Stomach (tissue), 9 donors: ENCODE results near the gene TNS2. TPM values are rescaled to one million over a fixed set of nuclear protein-coding genes. Genes with fewer than 3 reads are reported as not detected.

Source experiments
- DNase-seq, 2 donors: peaks; one replicate each; pipeline versions ENCODE4 v3.0.0 to v3.0.0-alpha.2; 2013 to 2019
- H3K27ac ChIP-seq, 5 donors: fragments of 200-600 bp in 4 of 5; sonication (generic) in 4 of 5; one replicate each; pipeline ENCODE4 v1.5.1; 2013 to 2019; ENCODE audit warnings: mild to moderate bottlenecking in 1 of 5, moderate library complexity in 1 of 5
- H3K27me3 ChIP-seq, 3 donors: fragments of 200-600 bp; sonication (generic); one replicate each; pipeline ENCODE4 v1.5.1; 2017 to 2019; ENCODE audit warnings: mixed run types in 1 of 3
- H3K36me3 ChIP-seq, 4 donors: fragments of 200-600 bp; sonication (generic); 1 replicate in 3 of 4; 2 replicates in 1 of 4; pipeline ENCODE4 v1.5.1; 2016 to 2019
- H3K4me1 ChIP-seq, 4 donors: fragments of 200-600 bp; sonication (generic); one replicate each; pipeline ENCODE4 v1.5.1; 2016 to 2019
- H3K4me3 ChIP-seq, 4 donors: fragments of 200-600 bp; sonication (generic) in 3 of 4; one replicate each; pipeline ENCODE4 v1.5.1; 2016 to 2019; ENCODE audit warnings: mild to moderate bottlenecking in 1 of 4
- H3K9me3 ChIP-seq, 4 donors: fragments of 200-600 bp; sonication (generic); one replicate each; pipeline ENCODE4 v1.5.1; 2016 to 2019
- EP300 ChIP-seq: sonication (generic); formaldehyde crosslinking; IDR thresholded peaks from one replicate; pipeline ENCODE4 v1.6.1; 2017; ENCODE audit warnings: antibody characterized with exemption
- POLR2A ChIP-seq, 4 donors: fragments of 450-650 bp; IDR thresholded peaks; one replicate each; pipeline ENCODE4 v1.6.1; 2016; ENCODE audit warnings: antibody characterized with exemption in 4 of 4, control low read depth in 2 of 4, mild to moderate bottlenecking in 1 of 4, moderate library complexity in 1 of 4
- POLR2AphosphoS5 ChIP-seq, 3 donors: sonication (generic); formaldehyde crosslinking; IDR thresholded peaks; one replicate each; pipeline ENCODE4 v1.6.1; 2016; ENCODE audit warnings: antibody characterized with exemption in 3 of 3
- WGBS, 5 donors: extraction: QIAGEN DNeasy Blood & Tissue Kit in 3 of 5; methylation state at CpG; one replicate each; pipeline versions ENCODE4 v1.1.5 to v1.1.7; 2013 to 2018; 5-methylcytosine and 5-hydroxymethylcytosine counted together
- intact Hi-C: fragments of 100-400 bp; cut with DNase I; formaldehyde crosslinking; loops from one replicate; pipeline ENCODE4 v1.15.1; 2023; ENCODE audit warnings: low total_unique reads
- polyA plus RNA-seq, 3 donors: library from polyadenylated mRNA; stranded (reverse); fragments of 200-250 nt; gene quantifications; one replicate each; pipeline ENCODE4 v1.2.3, GENCODE V29; 2013
- total RNA-seq, 5 donors: library from RNA; depleted of rRNA; stranded (reverse); fragments of >200 nt; gene quantifications; one replicate each; pipeline versions ENCODE4 v1.1.0 to v1.2.3, GENCODE V29; 2014 to 2016
- TF ChIP-seq, protein P1 (sequence below), 7 experiments: fragments of 450-650 bp in 4 of 7; fragments of 200-600 bp in 3 of 7; sonication (generic) in 3 of 7; IDR thresholded peaks; one replicate each; pipeline ENCODE4 v1.5.1; 2016 to 2019; ENCODE audit warnings: antibody characterized with exemption in 7 of 7, control low read depth in 2 of 7, mild to moderate bottlenecking in 1 of 7
- donor health status: healthy with polysubstance abuse.
- donor health status: Bipolar disorder and iron deficiency.
- donor health status: healthy.

TNS2 gene
- total and polyA plus RNA-seq, 8 donors = 38.5 to 164 (median 73.7) TPM

DNA sequence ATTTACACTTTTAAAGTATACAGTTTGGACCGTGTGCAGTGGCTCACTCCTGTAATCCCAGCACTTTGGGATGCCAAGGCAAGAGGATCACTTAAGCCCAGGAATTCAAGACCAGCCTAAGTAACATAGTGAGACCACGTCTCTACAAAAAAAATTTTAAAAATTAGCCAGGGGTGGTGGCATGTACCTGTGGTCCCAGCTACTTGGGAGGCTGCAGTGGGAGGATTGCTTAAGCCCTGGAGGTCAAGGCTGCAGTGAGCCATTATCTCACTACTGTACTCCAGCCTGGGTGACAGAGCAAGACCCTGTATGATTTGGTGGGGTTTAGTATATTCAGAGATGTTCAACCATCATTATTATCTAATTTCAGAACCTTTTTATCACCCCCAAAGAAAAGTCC lies 38.9 kb upstream of the TNS2 start:
- peaks cover 47 to 92% (median 73%) of the 10 kb centered on the region in 4 donors for H3K4me1 ChIP-seq

DNA sequence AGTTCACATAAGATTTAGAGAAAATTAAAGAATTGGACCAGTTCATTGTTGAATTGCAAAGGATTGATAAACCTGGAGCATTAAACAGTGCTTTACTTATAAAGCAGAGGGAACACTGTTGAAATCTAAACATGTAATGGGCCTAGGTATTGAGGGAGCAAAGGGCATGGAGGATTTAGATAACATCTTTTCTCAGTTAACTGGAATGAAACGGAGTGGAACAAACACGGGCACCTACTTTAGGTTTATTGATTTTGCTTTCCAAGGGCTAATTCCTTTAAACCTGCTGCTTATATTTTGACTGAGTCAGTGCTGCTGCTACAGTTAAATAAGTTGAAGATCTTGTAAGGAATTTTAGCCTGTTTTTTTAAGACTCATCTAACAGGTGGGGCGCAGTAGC lies 38.0 kb upstream of the TNS2 start:
- TF ChIP-seq POLR2A (IDR thresholded peaks at IDR 0.05) = no peak
- TF ChIP-seq EP300 = no peak
- no peak for TF ChIP-seq POLR2AphosphoS5 (IDR thresholded peaks at IDR 0.05)
- TF ChIP-seq, protein P1, sequence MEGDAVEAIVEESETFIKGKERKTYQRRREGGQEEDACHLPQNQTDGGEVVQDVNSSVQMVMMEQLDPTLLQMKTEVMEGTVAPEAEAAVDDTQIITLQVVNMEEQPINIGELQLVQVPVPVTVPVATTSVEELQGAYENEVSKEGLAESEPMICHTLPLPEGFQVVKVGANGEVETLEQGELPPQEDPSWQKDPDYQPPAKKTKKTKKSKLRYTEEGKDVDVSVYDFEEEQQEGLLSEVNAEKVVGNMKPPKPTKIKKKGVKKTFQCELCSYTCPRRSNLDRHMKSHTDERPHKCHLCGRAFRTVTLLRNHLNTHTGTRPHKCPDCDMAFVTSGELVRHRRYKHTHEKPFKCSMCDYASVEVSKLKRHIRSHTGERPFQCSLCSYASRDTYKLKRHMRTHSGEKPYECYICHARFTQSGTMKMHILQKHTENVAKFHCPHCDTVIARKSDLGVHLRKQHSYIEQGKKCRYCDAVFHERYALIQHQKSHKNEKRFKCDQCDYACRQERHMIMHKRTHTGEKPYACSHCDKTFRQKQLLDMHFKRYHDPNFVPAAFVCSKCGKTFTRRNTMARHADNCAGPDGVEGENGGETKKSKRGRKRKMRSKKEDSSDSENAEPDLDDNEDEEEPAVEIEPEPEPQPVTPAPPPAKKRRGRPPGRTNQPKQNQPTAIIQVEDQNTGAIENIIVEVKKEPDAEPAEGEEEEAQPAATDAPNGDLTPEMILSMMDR (IDR thresholded peaks at IDR 0.05) = no peak
- H3K36me3 ChIP-seq = peaks cover 3 to 37% (median 22%) of the 10 kb centered on the region in 4 donors
- DNase-seq = no peak
- no peak overlapping the region for H3K4me3 ChIP-seq
- H3K27ac ChIP-seq = no peak overlapping the region
- no peaks in the 10 kb centered on the region for H3K9me3 ChIP-seq
- intact Hi-C loops = no loop called here
- 45 to 74% (median 54%) methylated on average over 3 of the region's 3 CpGs for WGBS, 5 donors
- H3K27me3 ChIP-seq = no peaks in the 10 kb centered on the region
- peaks cover 47 to 94% (median 71%) of the 10 kb centered on the region in 4 donors for H3K4me1 ChIP-seq

More for the DNA sequence above, 38.9 kb upstream of the TNS2 start:
- DNase-seq = no peak
- H3K4me3 ChIP-seq = peak overlapping the region in 1 of 4 donors; percentile 4
- no peak overlapping the region for H3K27ac ChIP-seq
- no peak for TF ChIP-seq POLR2AphosphoS5 (IDR thresholded peaks at IDR 0.05)
- TF ChIP-seq, protein P1 (IDR thresholded peaks at IDR 0.05) = no peak
- no peaks in the 10 kb centered on the region for H3K27me3 ChIP-seq
- H3K36me3 ChIP-seq = peaks cover 0 to 29% (median 15%) of the 10 kb centered on the region in 4 donors
- 58 to 69% (median 65%) methylated on average over 2 of the region's 2 CpGs for WGBS, 5 donors
- intact Hi-C loops = no loop called here
- no peaks in the 10 kb centered on the region for H3K9me3 ChIP-seq

DNA sequence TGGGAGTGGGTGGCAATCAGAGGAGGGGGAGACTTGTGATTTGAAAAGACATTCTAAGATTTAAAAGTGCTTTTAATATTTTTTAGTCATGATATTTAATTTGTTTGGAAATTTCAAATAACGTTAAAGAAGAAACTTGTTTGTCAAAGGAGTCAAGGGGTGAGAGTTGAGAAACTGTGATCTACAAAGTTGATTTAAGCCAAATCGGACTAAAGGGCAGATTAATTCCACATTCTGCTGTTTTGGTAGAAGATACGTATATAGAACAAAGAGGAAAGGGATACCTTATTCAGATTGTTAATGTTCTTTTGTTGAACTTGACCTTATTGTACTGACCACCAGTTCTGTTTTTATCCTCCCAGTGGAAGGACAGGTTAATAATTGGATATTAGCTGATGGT lies 36.9 kb upstream of the TNS2 start:
- Histone ChIP-seq H3K9me3 (no peaks in the 10 kb centered on the region), H3K27ac (no peak overlapping the region), H3K27me3 (no peaks in the 10 kb centered on the region), H3K36me3 (peaks cover 14 to 47% (median 33%) of the 10 kb centered on the region in 4 donors), H3K4me1 (peaks cover 37 to 84% (median 61%) of the 10 kb centered on the region in 4 donors), H3K4me3 (no peak overlapping the region)
- DNase-seq = no peak
- TF ChIP-seq, protein P1 (IDR thresholded peaks at IDR 0.05) = no peak
- TF ChIP-seq EP300 (no peak), POLR2AphosphoS5 (IDR thresholded peaks at IDR 0.05) (no peak), POLR2A (IDR thresholded peaks at IDR 0.05) (no peak)
- intact Hi-C loops = no loop called here
- WGBS, 5 donors = 40 to 65% (median 54%) methylated on average over 3 of the region's 3 CpGs

DNA sequence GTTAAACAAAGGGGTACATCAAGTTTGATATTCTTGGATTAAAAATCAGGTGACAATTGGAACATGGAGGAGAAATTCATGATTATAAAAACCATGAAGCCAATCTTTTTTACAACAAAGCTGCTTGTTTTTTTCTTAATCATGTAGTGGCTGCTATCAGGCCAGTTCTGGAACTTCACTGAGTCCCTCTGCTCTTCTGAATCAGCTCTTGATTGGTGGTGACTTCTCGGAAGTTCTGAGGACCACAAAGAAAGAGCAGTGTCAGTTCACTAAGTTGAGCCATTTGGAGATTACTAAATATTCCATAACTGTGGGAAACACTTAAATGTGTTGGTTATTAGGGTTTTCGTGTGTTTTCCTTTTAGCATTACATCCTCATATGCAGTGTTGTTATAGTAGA lies 35.2 kb upstream of the TNS2 start:
- H3K36me3 ChIP-seq = peaks cover 27 to 51% (median 46%) of the 10 kb centered on the region in 4 donors
- intact Hi-C loops = no loop called here
- WGBS, 5 donors = 68 to 84% (median 77%) methylated on average over 2 of the region's 2 CpGs
- H3K9me3 ChIP-seq = no peaks in the 10 kb centered on the region
- peak overlapping the region in 1 of 5 donors; percentile 1 for H3K27ac ChIP-seq
- H3K4me1 ChIP-seq = peaks cover 19 to 66% (median 43%) of the 10 kb centered on the region in 4 donors
- DNase-seq = no peak
- TF ChIP-seq POLR2AphosphoS5 (IDR thresholded peaks at IDR 0.05) (no peak), EP300 (no peak), POLR2A (IDR thresholded peaks at IDR 0.05) (no peak)
- TF ChIP-seq, protein P1 (IDR thresholded peaks at IDR 0.05) = no peak
- H3K27me3 ChIP-seq = no peaks in the 10 kb centered on the region
- no peak overlapping the region for H3K4me3 ChIP-seq
